SK-N-MC (cell line): ENCODE measurements around the gene LGI1.
"Not testable (repeated sequence)": the region's sequence is repeated elsewhere in the genome, so short reads cannot be mapped to it uniquely, and the experiment has no call there.

Source experiments
- DNase-seq: peaks from one replicate; pipeline ENCODE4 v3.0.0-alpha.2; 2011; ENCODE audit warnings: low read depth, low spot score
- H3K27ac ChIP-seq: fragments of 200-600 bp; sonication (generic); 2 replicates; pipeline ENCODE4 v1.5.1; 2016; ENCODE audit warnings: mixed run types
- H3K36me3 ChIP-seq: fragments of 200-600 bp; sonication (generic); 2 replicates; pipeline ENCODE4 v1.6.1; 2017; ENCODE audit warnings: antibody characterized with exemption, low read length, mixed read lengths; ENCODE audit not compliant: insufficient read depth
- H3K4me3 ChIP-seq: fragments of 200-600 bp; sonication (generic); 2 replicates; pipeline ENCODE4 v1.5.1; 2016
- H3K9ac ChIP-seq: fragments of 200-600 bp; sonication (generic); 2 replicates; pipeline ENCODE4 v1.8.0; 2017; ENCODE audit warnings: mixed run types, mixed read lengths; ENCODE audit not compliant: insufficient read length
- H3K9me3 ChIP-seq: fragments of 200-600 bp; sonication (generic); 2 replicates; pipeline ENCODE4 v1.6.1; 2017; ENCODE audit warnings: low read depth, mild to moderate bottlenecking, antibody characterized with exemption, low read length, moderate library complexity, mixed read lengths
- EZH2 ChIP-seq: fragments of 200-600 bp; sonication (generic); IDR thresholded peaks from one replicate; pipeline ENCODE4 v1.6.1; 2017; ENCODE audit warnings: antibody characterized with exemption
- FOXP2 ChIP-seq: optimal IDR thresholded peaks from 2 replicates; pipeline ENCODE3; 2011; ENCODE audit warnings: mild to moderate bottlenecking, moderate library complexity; ENCODE audit not compliant: insufficient read depth; ENCODE audit errors: extremely low read length, control extremely low read depth
- POLR2AphosphoS5 ChIP-seq: IDR thresholded peaks from 2 replicates; pipeline ENCODE4 v1.6.1; 2012; ENCODE audit warnings: mild to moderate bottlenecking, low read depth, low read length, borderline replicate concordance

Gene LGI1

DNA sequence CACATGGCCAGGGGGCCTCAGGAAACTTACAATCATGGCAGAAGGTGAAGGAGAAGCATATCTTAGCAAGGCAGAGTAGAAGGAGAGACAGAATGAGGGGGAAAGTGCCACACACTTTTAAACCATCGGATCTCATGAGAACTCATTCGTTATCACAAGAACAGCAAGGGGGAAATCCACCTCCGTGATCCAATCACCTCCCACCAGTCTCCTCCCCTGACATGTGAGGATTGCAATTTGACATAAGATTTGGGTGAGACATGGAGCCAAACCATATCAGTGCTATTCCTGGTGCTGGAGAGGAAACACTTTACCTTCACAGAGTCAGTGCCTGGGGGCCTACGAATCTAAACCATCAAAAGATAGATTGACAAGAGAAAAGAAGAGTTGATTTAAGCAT lies 61.8 kb downstream of the LGI1 start:
- Histone ChIP-seq H3K36me3 (no peaks in the 10 kb centered on the region), H3K4me3 (no peak overlapping the region), H3K9ac (no peak overlapping the region), H3K9me3 (no peaks in the 10 kb centered on the region), H3K27ac (no peak overlapping the region)
- no peak for TF ChIP-seq EZH2
- no peak for TF ChIP-seq POLR2AphosphoS5
- no peak for TF ChIP-seq FOXP2
- no peak for DNase-seq

DNA sequence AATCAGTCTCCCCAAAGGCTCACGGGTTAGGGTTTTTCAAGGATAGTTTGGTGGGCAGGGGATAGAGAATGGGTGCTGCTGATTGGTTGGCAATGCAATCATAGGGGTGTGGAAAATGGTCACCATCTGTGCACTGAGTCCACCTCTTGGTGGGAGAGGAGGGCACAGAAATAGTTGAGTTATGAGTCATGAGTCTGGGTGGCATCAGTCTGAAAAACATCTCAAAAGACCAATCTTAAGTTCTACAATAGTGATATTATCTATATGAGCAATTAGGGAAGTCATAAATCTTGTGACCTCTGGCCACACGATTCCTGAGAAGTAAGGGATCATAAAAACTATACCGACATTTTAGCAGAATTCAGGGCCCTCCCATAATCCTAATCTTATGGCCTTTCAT lies 62.7 kb downstream of the LGI1 start:
- no peak overlapping the region for H3K27ac ChIP-seq
- H3K9ac ChIP-seq = no peak overlapping the region
- no peak for DNase-seq
- TF ChIP-seq EZH2 = no peak
- TF ChIP-seq POLR2AphosphoS5 = no peak
- H3K9me3 ChIP-seq = no peaks in the 10 kb centered on the region
- no peaks in the 10 kb centered on the region for H3K36me3 ChIP-seq
- no peak overlapping the region for H3K4me3 ChIP-seq

DNA sequence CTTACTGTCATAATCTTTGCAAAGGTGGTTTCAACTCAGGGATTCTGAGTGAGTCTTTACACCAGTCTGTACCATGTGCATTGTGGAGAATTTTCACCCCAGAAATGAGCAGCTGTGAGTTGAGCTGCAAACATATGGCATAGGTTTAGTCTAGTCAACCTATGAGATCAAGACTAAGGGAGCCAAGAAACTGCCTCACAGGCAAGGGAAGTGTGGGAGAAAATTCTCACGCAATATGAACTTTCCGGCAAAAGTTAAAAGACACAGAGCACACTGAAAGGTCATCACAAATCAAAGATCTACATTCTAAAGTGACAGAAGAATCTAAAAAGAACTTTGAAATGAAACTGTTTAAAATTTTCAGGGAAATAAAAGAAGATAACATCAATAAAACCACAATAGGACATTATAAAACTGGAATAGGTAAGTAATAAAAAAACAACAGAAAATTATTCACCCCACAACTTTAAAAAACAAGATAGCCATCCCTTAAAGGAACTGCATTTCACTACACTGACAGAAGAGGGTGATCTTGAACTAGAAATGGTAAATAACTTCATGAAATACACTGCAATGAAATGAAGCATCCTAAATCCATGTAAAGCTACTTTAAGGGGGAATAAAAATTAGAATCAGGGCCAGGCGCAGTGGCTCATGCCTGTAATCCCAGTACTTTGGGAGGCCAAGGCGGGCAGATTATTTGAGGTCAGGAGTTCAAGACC lies 63.5 kb downstream of the LGI1 start:
- TF ChIP-seq FOXP2 = no peak
- no peak for TF ChIP-seq POLR2AphosphoS5
- TF ChIP-seq EZH2 = no peak
- H3K4me3 ChIP-seq = no peak overlapping the region
- H3K36me3 ChIP-seq = no peaks in the 10 kb centered on the region
- H3K27ac ChIP-seq = no peak overlapping the region
- DNase-seq = no peak
- H3K9ac ChIP-seq = no peak overlapping the region
- no peaks in the 10 kb centered on the region for H3K9me3 ChIP-seq

DNA sequence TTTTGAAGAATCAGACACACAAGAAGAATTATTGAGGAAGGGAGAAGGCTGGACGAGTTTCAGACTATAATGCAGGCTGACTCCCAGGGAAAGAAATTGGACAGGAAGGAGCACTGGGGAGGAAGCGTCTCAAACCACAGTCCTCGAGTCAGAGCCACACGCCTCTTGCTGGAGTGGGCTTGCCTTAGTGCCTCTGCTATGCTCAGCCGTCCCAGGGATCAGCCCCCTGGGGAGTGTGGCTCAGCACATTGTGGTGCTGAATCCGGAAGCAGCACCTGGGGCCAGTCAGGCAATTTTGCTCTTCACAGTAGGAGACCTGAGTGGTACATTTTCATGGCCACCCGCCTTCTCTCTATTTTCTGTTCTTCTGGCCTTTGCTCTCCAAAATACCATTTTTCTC lies 68.6 kb downstream of the LGI1 start:
- H3K27ac ChIP-seq = no peak overlapping the region
- H3K9me3 ChIP-seq = no peaks in the 10 kb centered on the region
- no peak overlapping the region for H3K4me3 ChIP-seq
- H3K36me3 ChIP-seq = no peaks in the 10 kb centered on the region
- TF ChIP-seq FOXP2 (no peak), EZH2 (no peak), POLR2AphosphoS5 (no peak)
- H3K9ac ChIP-seq = no peak overlapping the region
- no peak for DNase-seq

DNA sequence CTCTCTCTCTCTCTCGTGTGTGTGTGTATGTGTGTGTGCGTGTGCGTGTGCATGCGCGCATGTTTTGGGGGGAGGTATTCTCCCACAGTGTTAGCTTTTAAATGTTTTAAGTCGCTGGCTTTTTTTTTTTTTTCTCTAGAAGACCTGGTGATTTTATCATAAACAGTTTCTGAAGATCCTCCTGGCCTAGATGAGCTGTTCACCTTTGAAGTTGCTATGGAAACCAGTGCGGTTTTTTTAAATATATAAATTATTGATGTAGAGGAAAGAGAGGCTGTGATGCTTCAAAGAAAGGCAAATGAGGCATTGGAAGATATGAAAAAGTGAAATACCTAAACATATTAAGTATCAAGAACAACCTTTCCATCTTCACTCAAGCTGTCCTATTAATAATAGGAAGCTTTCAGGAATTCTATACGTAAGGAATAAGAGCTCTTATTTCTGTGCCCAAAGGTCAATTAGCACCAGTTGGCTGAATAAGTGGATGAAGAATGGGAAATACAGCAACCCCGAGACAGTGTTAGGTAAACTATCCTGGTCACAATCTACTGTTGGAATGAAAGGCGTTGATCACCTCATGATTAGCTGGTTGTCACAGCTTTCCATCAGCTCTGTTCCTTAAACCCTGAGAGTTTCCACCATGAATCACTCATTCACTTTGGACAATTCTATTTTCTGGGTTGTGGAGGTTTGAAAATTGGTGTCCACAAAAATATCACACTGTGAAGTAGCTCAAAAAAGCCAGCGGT lies 69.5 kb downstream of the LGI1 start:
- H3K36me3 ChIP-seq = no peaks in the 10 kb centered on the region
- H3K9ac ChIP-seq = no peak overlapping the region
- no peaks in the 10 kb centered on the region for H3K9me3 ChIP-seq
- no peak overlapping the region for H3K4me3 ChIP-seq
- no peak overlapping the region for H3K27ac ChIP-seq
- DNase-seq = no peak
- TF ChIP-seq POLR2AphosphoS5 = no peak

DNA sequence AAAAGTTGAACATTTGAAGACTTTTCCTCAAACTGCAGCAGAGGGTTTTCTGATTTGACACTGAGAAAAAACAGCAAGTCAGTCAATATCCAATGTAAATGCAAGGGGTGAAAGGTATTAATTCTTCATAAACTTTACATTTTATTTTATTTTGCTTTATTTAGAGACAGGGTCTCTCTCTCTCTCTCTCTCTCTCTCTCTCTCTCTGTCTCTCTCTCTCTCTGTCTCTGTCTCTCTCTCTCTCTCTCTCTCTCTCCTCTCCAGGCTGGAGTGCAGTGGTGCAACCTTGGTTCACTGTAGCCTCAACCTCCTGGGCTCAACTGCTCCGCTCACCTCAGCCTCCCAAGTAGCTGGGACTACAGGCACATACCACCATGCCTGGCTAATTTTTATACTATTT lies 73.3 kb downstream of the LGI1 start:
- H3K36me3 ChIP-seq, H3K9ac ChIP-seq, DNase-seq, H3K27ac ChIP-seq, H3K9me3 ChIP-seq, H3K4me3 ChIP-seq: not testable (repeated sequence)

GRCh38 chr10:93835770-93836169 lies 78.0 kb downstream of the LGI1 start:
- no peak for DNase-seq
- H3K27ac ChIP-seq = no peak overlapping the region
- no peak overlapping the region for H3K4me3 ChIP-seq
- H3K36me3 ChIP-seq = no peaks in the 10 kb centered on the region
- no peak for TF ChIP-seq POLR2AphosphoS5
- TF ChIP-seq EZH2 = no peak
- TF ChIP-seq FOXP2 = no peak
- H3K9ac ChIP-seq = no peak overlapping the region
- no peaks in the 10 kb centered on the region for H3K9me3 ChIP-seq

GRCh38 chr10:93837822-93838221 lies 80.1 kb downstream of the LGI1 start:
- Histone ChIP-seq H3K9ac (no peak overlapping the region), H3K36me3 (no peaks in the 10 kb centered on the region), H3K4me3 (no peak overlapping the region), H3K9me3 (no peaks in the 10 kb centered on the region), H3K27ac (no peak overlapping the region)
- no peak for TF ChIP-seq EZH2
- no peak for TF ChIP-seq FOXP2
- TF ChIP-seq POLR2AphosphoS5 = no peak
- DNase-seq = no peak

DNA sequence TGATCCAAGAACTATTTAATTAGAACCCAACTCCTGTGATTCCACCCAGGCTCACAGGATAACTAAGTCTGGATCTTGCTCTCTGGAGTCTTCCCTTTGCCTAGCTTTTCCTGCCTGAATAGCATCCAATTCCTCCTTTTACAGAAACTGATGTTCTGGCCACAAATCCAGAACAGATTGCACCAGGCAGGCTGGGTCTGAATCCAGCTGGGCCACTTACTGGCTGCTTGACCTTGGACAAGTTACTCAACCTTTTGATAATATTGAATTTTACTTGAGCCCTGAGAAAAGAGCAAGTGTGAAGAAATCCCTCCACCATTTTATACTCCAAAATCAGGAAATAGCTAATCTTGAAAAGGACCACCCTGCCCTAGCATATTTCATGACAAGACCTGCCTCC lies 80.5 kb downstream of the LGI1 start:
- Histone ChIP-seq H3K4me3 (no peak overlapping the region), H3K9me3 (no peaks in the 10 kb centered on the region), H3K9ac (no peak overlapping the region), H3K27ac (no peak overlapping the region), H3K36me3 (no peaks in the 10 kb centered on the region)
- TF ChIP-seq FOXP2 = no peak
- TF ChIP-seq POLR2AphosphoS5 = no peak
- no peak for TF ChIP-seq EZH2
- no peak for DNase-seq
